Ishikawa (cell line): Measurements from ENCODE around the gene INPP4A.
A peak's percentile ranks its signal among the peaks of the same experiment; 100 is the strongest.

ENCODE experiments used
- CEBPB ChIP-seq: IDR thresholded peaks from 2 replicates; pipeline ENCODE4 v1.6.1; 2012
- CREB1 ChIP-seq: IDR thresholded peaks from 2 replicates; pipeline ENCODE4 v1.6.1; 2012; ENCODE audit warnings: low read depth
- EGR1 ChIP-seq: IDR thresholded peaks from 2 replicates; pipeline ENCODE4 v1.6.1; 2012
- EP300 ChIP-seq: IDR thresholded peaks from 2 replicates; pipeline ENCODE4 v1.6.1; 2012; ENCODE audit warnings: borderline replicate concordance
- FOXM1 ChIP-seq: IDR thresholded peaks from 2 replicates; pipeline ENCODE4 v1.6.1; 2012; ENCODE audit warnings: low read depth, borderline replicate concordance
- NFIC ChIP-seq: IDR thresholded peaks from 2 replicates; pipeline ENCODE4 v1.6.1; 2012
- RAD21 ChIP-seq: IDR thresholded peaks from 2 replicates; pipeline ENCODE4 v1.6.1; 2012; ENCODE audit warnings: low read depth
- TAF1 ChIP-seq: IDR thresholded peaks from 2 replicates; pipeline ENCODE4 v1.6.1; 2012; ENCODE audit warnings: low read depth, mild to moderate bottlenecking
- TCF12 ChIP-seq: IDR thresholded peaks from 2 replicates; pipeline ENCODE4 v1.6.1; 2012; ENCODE audit warnings: low read depth
- TEAD4 ChIP-seq: IDR thresholded peaks from 2 replicates; pipeline ENCODE4 v1.6.1; 2012
- YY1 ChIP-seq: IDR thresholded peaks from 2 replicates; pipeline ENCODE4 v1.6.1; 2012; ENCODE audit warnings: low read depth
- ZBTB7A ChIP-seq: IDR thresholded peaks from 2 replicates; pipeline ENCODE4 v1.6.1; 2012; ENCODE audit warnings: low read depth
- TF ChIP-seq, protein P1 (sequence below): IDR thresholded peaks from 2 replicates; pipeline ENCODE4 v1.6.1; 2012
- TF ChIP-seq, protein P2 (sequence below): IDR thresholded peaks from 2 replicates; pipeline ENCODE4 v1.6.1; 2012; ENCODE audit warnings: low read depth, mild to moderate bottlenecking
- TF ChIP-seq, protein P3 (sequence below): IDR thresholded peaks from 2 replicates; pipeline ENCODE4 v1.6.1; 2012

Gene INPP4A

DNA sequence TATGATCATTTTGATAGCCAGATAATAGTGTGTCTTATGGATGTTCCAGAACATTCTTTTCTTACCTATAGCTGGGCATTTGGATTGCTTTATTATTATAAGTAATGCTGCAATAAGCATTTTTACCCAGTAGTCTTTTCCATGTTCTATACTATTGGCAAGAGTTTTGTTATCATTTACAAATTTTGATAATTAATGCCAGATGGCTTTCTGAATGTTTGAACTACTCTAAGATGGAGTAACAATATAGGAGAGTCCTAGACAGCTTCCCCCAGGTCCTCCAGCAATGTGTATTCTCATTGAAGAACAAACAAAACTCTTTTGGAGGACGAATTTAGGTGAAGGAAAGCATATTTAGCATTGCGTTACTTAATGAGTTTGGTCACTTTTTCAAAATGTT, 73.0 kb downstream of the INPP4A start:
- TF ChIP-seq NFIC (no peak), YY1 (no peak), TAF1 (no peak), TEAD4 (no peak), EP300 (no peak), EGR1 (no peak), FOXM1 (no peak), CEBPB (no peak), TCF12 (no peak), RAD21 (no peak), ZBTB7A (no peak), CREB1 (no peak)
- TF ChIP-seq, protein P1, sequence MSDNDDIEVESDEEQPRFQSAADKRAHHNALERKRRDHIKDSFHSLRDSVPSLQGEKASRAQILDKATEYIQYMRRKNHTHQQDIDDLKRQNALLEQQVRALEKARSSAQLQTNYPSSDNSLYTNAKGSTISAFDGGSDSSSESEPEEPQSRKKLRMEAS, result no peak
- TF ChIP-seq, protein P2, sequence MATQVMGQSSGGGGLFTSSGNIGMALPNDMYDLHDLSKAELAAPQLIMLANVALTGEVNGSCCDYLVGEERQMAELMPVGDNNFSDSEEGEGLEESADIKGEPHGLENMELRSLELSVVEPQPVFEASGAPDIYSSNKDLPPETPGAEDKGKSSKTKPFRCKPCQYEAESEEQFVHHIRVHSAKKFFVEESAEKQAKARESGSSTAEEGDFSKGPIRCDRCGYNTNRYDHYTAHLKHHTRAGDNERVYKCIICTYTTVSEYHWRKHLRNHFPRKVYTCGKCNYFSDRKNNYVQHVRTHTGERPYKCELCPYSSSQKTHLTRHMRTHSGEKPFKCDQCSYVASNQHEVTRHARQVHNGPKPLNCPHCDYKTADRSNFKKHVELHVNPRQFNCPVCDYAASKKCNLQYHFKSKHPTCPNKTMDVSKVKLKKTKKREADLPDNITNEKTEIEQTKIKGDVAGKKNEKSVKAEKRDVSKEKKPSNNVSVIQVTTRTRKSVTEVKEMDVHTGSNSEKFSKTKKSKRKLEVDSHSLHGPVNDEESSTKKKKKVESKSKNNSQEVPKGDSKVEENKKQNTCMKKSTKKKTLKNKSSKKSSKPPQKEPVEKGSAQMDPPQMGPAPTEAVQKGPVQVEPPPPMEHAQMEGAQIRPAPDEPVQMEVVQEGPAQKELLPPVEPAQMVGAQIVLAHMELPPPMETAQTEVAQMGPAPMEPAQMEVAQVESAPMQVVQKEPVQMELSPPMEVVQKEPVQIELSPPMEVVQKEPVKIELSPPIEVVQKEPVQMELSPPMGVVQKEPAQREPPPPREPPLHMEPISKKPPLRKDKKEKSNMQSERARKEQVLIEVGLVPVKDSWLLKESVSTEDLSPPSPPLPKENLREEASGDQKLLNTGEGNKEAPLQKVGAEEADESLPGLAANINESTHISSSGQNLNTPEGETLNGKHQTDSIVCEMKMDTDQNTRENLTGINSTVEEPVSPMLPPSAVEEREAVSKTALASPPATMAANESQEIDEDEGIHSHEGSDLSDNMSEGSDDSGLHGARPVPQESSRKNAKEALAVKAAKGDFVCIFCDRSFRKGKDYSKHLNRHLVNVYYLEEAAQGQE, result no peak
- TF ChIP-seq, protein P3, sequence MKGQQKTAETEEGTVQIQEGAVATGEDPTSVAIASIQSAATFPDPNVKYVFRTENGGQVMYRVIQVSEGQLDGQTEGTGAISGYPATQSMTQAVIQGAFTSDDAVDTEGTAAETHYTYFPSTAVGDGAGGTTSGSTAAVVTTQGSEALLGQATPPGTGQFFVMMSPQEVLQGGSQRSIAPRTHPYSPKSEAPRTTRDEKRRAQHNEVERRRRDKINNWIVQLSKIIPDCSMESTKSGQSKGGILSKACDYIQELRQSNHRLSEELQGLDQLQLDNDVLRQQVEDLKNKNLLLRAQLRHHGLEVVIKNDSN, result no peak

DNA sequence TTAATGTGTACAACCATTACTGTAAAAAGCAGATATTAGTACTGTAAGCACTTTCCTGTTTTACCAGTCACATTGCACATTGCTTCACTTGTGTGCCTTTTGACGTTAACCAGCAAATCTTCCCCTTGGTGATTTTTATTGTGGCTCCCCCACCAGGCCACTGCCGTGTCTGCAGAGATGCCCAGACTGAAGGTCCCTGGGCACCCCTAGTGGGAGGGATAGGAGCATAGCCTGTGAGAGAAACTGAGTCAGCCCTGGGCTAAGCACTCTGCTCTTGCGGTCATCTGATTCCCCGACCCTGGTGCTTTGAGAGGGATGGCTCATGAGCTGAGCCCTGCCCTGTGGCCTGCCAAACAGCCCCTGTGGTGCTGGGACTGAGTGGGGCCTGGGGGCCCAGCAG, 73.4 kb downstream of the INPP4A start:
- TF ChIP-seq, protein P2, result no peak
- no peak for TF ChIP-seq EGR1
- TF ChIP-seq, protein P3, result no peak
- TF ChIP-seq RAD21, result peak; percentile 49
- no peak for TF ChIP-seq ZBTB7A
- TF ChIP-seq EP300, result no peak

DNA sequence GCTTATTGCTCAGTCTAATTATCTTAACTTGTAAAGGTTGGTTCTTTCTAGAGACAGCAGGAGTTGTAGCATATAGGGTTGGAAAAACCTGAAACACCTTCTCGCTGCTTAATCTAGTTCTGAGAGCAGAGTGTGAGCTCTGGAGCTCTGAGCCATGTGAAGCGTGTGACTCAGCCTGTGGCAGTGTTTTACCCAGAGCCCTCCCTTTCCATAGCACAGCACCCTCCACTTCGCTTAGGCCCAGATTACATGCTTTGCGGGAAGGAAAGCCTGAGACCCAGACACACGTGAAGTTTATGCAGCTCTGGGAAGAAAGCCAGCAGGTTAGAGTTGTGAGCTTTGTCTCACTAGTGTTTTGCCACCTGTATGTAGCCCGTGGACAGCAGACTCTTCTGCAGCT, 74.5 kb downstream of the INPP4A start:
- TF ChIP-seq CEBPB (no peak), YY1 (no peak), TEAD4 (no peak), TAF1 (no peak), RAD21 (no peak), TCF12 (no peak), ZBTB7A (no peak), EP300 (no peak)
- TF ChIP-seq, protein P1, result no peak
- TF ChIP-seq, protein P2, result no peak

DNA sequence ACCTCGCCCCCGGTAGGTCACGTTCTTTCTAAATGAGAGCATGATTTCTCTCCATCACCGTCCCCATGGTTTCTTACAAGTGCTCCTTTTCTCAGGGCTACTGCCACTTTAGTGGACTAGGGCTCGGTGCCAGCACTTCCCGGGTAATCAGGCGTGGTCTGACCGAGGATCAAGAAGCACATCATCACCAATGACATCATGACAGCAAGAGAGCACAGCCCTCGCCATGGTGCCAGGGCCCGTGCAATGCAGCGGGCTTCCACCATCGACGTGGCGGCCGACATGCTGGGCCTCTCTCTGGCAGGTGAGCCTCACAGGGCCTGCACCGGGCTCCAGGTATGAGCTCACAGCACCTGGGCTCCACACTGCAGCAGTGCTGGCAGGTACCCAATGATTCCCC, 75.2 kb downstream of the INPP4A start:
- TF ChIP-seq EGR1, result no peak
- TF ChIP-seq YY1, result no peak
- TF ChIP-seq TCF12, result no peak
- no peak for TF ChIP-seq RAD21
- no peak for TF ChIP-seq FOXM1
- TF ChIP-seq, protein P1, result no peak
- TF ChIP-seq, protein P2, result no peak
- TF ChIP-seq NFIC, result no peak
- TF ChIP-seq EP300, result no peak
- TF ChIP-seq CEBPB, result no peak
- no peak for TF ChIP-seq TAF1
- TF ChIP-seq, protein P3, result no peak
- no peak for TF ChIP-seq TEAD4
